Endometrial microvascular endothelial cells (primary cell): ENCODE results near the gene GMPR. TPM values are rescaled to one million over a fixed set of nuclear protein-coding genes. Genes with fewer than 3 reads are reported as not detected.

ENCODE experiments used
- in situ Hi-C: cut with HindIII; loops from 2 replicates; pipeline ENCODE4 v1.10.0; 2017; ENCODE audit warnings: low sequenced_read_pairs, low pct_unique_long_range_greater_than_20kb; ENCODE audit errors: inconsistent ontology term
- total RNA-seq: library from RNA; depleted of rRNA; stranded (reverse); fragments of >200 nt; gene quantifications from one replicate; pipeline ENCODE4 v1.2.3, GENCODE V29; 2015; ENCODE audit errors: inconsistent ontology term

Gene GMPR
- total RNA-seq, 1 donor from 2014 or later = 33.8 TPM

DNA sequence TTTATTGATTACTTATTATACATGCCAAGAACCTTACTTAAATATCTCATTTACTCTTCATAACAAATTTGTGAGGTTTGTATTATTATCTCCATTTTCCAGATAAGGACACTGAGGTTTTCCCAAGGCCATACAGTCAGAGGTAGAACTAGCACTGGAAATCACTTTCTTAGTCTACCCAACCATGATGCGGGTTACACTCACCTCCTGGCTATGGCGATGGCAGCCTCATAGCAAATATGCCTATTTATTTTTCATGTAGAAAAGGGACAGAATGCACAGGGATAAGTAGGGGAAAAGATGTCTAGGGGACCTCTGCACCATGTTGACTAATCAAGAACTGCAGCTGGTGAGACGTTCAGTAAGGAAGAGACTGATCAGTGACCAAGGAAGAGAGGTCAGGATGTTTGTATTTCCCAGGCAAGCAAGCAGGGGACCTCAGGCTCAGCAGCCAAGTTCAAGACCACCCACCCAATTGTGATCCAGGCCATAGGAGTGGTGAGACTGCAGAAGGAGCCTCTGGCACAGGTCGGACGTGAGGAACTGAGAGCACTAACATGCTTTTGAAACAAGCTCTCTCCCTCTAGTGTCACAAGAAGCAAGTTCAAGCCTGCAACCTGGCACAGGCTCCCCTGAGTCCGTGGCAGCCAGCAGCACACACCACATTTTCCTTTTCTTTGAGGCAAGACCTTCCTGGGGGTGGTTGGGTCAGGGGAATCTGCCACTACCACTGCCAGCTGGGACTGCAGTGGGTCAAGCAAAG is 97.8 kb downstream of the GMPR start:
- in situ Hi-C loops = no loop called here

DNA sequence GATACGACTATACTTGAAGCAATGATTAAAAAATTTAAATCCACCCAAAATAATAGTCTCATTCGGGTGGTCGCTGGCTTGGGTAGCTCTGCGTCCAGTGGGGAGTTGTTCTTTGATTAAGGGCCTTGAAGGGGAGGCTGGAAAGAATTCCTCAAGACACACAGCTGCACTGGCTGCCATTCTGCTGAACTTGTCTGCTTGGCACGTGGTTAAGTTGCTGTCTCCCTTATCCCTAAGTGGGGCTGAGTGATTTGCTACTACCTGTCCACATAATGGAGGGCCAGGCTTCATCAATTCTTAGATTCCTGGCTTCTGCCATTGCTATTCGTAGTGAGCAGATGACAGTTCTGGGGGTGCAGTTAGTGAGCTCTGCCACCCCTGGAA is 98.5 kb downstream of the GMPR start:
- in situ Hi-C loops = no loop called here

DNA sequence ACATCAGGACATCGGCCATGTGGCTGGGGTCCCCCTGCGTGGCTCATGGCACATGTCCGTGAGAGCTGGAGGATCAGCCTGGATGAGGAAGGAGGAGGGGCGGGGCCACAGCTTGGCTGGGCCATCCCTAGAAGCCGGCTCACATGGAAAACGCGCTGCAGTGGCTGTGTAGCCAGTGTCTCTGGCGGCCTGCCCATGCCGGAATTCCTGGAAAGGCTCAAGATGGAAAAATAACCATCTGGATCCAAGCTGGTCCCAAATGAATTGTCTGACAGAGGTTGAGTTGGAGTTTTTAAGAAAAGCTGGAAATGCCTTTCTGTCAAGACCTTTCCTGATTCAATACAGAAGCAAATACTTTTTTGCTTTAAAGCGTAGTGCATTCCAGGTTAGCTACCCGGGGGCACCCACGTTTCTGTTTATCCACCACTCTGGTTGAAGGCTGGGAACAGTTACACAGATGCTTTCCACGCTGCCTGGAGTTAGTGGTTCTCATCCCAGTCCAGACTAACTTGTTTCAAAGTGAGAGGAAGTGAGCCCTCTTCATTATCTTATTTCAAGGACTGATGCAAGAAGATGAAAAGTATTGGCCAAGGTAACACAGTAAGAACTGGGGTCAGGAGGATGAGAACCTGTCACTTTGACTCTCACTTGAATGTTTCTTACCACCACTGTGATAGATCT is 99.0 kb downstream of the GMPR start:
- in situ Hi-C loops = no loop called here

DNA sequence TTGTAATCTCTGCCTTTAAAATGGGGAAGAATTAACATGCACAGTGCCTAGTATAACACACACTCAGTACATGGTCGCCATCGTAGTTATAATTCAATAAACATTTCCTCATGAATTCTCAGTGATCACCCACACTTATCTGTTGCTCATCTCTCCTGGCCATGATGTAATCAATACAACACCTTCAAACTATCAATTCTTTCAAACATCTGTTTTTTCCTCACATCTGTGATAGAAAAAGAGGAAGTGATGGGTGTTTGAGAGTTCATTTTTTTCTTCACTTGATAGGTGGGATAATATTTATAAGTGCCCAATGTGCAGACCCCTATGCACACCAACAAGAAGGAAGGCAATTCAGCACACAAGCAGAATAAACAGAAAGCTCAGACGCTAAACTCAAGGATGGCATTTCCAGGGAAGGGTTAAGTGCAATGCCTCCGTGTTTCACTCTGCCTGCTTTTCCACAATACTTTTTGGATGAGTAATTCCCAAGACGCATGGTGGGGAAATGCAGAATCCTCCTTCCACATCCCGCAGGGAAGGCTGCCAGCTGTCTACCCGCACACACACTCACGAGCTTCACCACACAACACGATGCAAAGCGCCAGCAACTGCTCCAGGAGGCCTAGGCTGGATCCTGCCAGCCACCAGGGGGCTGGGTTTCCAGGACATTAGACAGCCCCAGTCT is 100.3 kb downstream of the GMPR start:
- in situ Hi-C loops = no loop called here

- in situ Hi-C loops = no loop called here
Observed at GRCh38 chr6:16339265-16339587, 100.8 kb downstream of the GMPR start.

- in situ Hi-C loops = no loop called here
Observed at GRCh38 chr6:16343593-16343992, 105.2 kb downstream of the GMPR start.

DNA sequence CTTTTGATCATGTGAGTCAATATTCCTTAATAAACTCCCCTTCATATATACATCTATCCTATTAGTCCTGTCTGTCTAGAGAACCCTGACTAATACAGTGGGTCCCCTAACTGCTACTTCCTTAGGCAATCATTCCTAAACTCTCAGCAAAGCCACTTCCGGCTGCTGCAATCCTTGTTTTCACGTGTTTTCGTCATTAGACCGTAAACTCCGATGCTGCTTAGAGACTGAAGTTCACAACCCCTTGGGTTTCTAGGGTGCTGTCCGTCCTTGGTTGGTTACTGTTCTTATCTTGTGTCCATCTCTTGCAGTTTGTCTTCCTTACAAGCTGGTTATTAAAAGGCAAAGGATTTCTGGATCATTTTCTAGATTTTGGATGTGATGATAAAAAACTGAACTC is 106.4 kb downstream of the GMPR start:
- in situ Hi-C loops = no loop called here

Other genes with a start within 250 kb of the GMPR start
- gene MYLIP, start 109.5 kb upstream of the GMPR start, total RNA-seq = 5.4 TPM